Tibial nerve (tissue), 4 donors: ENCODE results near the gene STRIP1. TPM values are rescaled to one million over a fixed set of nuclear protein-coding genes. Genes with fewer than 3 reads are reported as not detected.
A peak's percentile ranks its signal among the peaks of the same experiment; 100 is the strongest.

ENCODE experiments used
- DNase-seq, 2 donors: peaks; one replicate each; pipeline ENCODE4 v3.0.0-alpha.2; 2019; ENCODE audit warnings: low spot score in 2 of 2
- H3K27ac ChIP-seq, 4 donors: fragments of 200-600 bp; sonication (generic) in 3 of 4; one replicate each; pipeline ENCODE4 v1.5.1; 2017 to 2019; ENCODE audit warnings: mild to moderate bottlenecking in 1 of 4
- H3K27me3 ChIP-seq, 2 donors: fragments of 200-600 bp; sonication (generic) in 1 of 2; one replicate each; pipeline versions ENCODE4 v1.5.1 to v1.6.0; 2017 to 2019
- H3K36me3 ChIP-seq, 3 donors: fragments of 200-600 bp; sonication (generic); one replicate each; pipeline ENCODE4 v1.5.1; 2018 to 2019
- H3K4me1 ChIP-seq, 4 donors: fragments of 200-600 bp; sonication (generic) in 3 of 4; one replicate each; pipeline ENCODE4 v1.5.1; 2017 to 2019
- H3K4me3 ChIP-seq, 4 donors: fragments of 200-600 bp; sonication (generic) in 3 of 4; one replicate each; pipeline ENCODE4 v1.5.1; 2017 to 2019; ENCODE audit warnings: mild to moderate bottlenecking in 1 of 4, moderate library complexity in 1 of 4
- H3K9me3 ChIP-seq, 4 donors: fragments of 200-600 bp; sonication (generic) in 3 of 4; one replicate each; pipeline ENCODE4 v1.5.1; 2017 to 2019
- CTCF ChIP-seq, 5 experiments: fragments of 200-600 bp in 3 of 5; fragments of 450-650 bp in 2 of 5; sonication (generic) in 3 of 5; IDR thresholded peaks; one replicate each; pipeline ENCODE4 v1.5.1; 2016 to 2019; ENCODE audit warnings: antibody characterized with exemption in 5 of 5, mild to moderate bottlenecking in 3 of 5, moderate library complexity in 2 of 5
- EP300 ChIP-seq, 2 donors: sonication (generic); formaldehyde crosslinking; IDR thresholded peaks; one replicate each; pipeline ENCODE4 v1.6.1; 2017; ENCODE audit warnings: antibody characterized with exemption in 2 of 2, mild to moderate bottlenecking in 1 of 2
- POLR2A ChIP-seq, 2 donors: fragments of 450-650 bp; IDR thresholded peaks; one replicate each; pipeline ENCODE4 v1.6.1; 2017; ENCODE audit warnings: antibody characterized with exemption in 2 of 2, mild to moderate bottlenecking in 2 of 2, moderate library complexity in 2 of 2
- WGBS, 2 donors: methylation state at CpG; one replicate each; pipeline ENCODE4 v1.1.5; 2018; 5-methylcytosine and 5-hydroxymethylcytosine counted together
- total RNA-seq, 4 donors: library from RNA; depleted of rRNA; stranded (reverse); fragments of >200 nt; gene quantifications; one replicate each; pipeline ENCODE4 v1.1.0, GENCODE V29; 2016

The STRIP1 gene
- total RNA-seq, 4 donors from 2014 or later: 37.7 to 43.5 (median 39.7) TPM

DNA sequence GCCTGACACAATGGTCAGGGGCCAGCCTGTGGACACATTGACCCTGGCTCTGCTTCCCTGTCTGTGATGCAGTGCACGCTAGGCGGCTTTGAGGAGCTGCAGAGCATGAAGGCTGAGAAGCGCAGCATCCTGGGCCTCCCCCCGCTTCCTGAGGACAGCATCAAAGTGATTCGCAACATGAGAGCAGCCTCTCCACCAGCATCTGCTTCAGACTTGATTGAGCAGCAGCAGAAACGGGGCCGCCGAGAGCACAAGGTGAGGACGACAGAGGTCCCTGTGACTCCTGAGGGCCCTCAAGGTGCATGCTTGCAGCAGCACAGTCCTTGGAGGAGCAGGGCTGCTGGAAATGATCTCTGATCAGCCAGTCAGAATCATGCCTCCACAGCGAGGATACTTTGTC is 8.6 kb downstream of the STRIP1 start:
- Histone ChIP-seq H3K4me1 (no peaks in the 10 kb centered on the region), H3K36me3 (peaks cover 0 to 100% (median 60%) of the 10 kb centered on the region in 3 donors), H3K27ac (no peak overlapping the region), H3K4me3 (no peak overlapping the region), H3K9me3 (no peaks in the 10 kb centered on the region), H3K27me3 (no peaks in the 10 kb centered on the region)
- DNase-seq: no peak
- 96 to 97% methylated on average over 10 of the region's 10 CpGs for WGBS, 2 donors
- TF ChIP-seq EP300 (IDR thresholded peaks at IDR 0.05) (no peak), POLR2A (IDR thresholded peaks at IDR 0.05) (no peak), CTCF (IDR thresholded peaks at IDR 0.05) (no peak)

GRCh38 chr1:110047463-110047862 is 13.0 kb downstream of the STRIP1 start:
- H3K27ac ChIP-seq: no peak overlapping the region
- H3K27me3 ChIP-seq: no peaks in the 10 kb centered on the region
- no peak for DNase-seq
- TF ChIP-seq CTCF (IDR thresholded peaks at IDR 0.05) (no peak), EP300 (IDR thresholded peaks at IDR 0.05) (no peak), POLR2A (IDR thresholded peaks at IDR 0.05) (no peak)
- H3K9me3 ChIP-seq: no peaks in the 10 kb centered on the region
- peaks cover 0 to 100% (median 37%) of the 10 kb centered on the region in 3 donors for H3K36me3 ChIP-seq
- peaks cover 0 to 22% (median 10%) of the 10 kb centered on the region in 4 donors for H3K4me1 ChIP-seq
- 73 to 94% methylated on average over 2 to 3 of the region's 3 CpGs for WGBS, 2 donors
- no peak overlapping the region for H3K4me3 ChIP-seq

DNA sequence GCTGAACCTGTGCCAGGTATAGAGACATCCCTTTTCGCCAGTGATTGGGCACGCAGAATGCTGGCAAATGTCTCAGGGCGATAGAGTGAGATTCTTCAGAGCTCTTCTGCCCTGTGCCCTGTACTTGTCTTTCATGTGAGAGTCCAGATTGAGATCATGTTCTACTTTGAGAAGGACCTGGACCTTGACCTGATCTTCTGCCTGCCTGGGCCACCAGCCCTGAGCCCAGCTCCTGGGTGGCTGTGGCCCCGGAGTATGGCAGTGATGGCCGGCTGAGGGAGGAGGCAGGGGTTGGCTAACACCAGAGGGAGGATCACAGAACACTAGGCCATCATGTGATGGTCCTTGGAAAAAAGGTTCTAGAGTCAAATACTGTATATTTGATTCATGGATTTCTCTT is 13.8 kb downstream of the STRIP1 start:
- Histone ChIP-seq H3K27me3 (no peaks in the 10 kb centered on the region), H3K9me3 (no peaks in the 10 kb centered on the region), H3K4me3 (no peak overlapping the region), H3K4me1 (peaks cover 0 to 22% (median 10%) of the 10 kb centered on the region in 4 donors), H3K36me3 (peaks cover 0 to 100% (median 35%) of the 10 kb centered on the region in 3 donors), H3K27ac (peak overlapping the region in 2 of 4 donors; percentile 15 to 32)
- TF ChIP-seq POLR2A (IDR thresholded peaks at IDR 0.05) (no peak), EP300 (IDR thresholded peaks at IDR 0.05) (no peak), CTCF (IDR thresholded peaks at IDR 0.05) (no peak)
- 89 to 97% methylated on average over 5 of the region's 5 CpGs for WGBS, 2 donors
- no peak for DNase-seq

GRCh38 chr1:110048923-110049601 is 14.6 kb downstream of the STRIP1 start:
- WGBS, 2 donors: 55 to 71% methylated on average over 9 of the region's 9 CpGs
- TF ChIP-seq CTCF (IDR thresholded peaks at IDR 0.05) (no peak), POLR2A (IDR thresholded peaks at IDR 0.05) (no peak), EP300 (IDR thresholded peaks at IDR 0.05) (peak in 1 of 2 donors; percentile 23)
- Histone ChIP-seq H3K27me3 (no peaks in the 10 kb centered on the region), H3K27ac (peak overlapping the region in 3 of 4 donors; percentile 32 to 38 (median 38)), H3K4me3 (no peak overlapping the region), H3K4me1 (peaks cover 0 to 22% (median 10%) of the 10 kb centered on the region in 4 donors), H3K36me3 (peaks cover 0 to 100% (median 30%) of the 10 kb centered on the region in 3 donors), H3K9me3 (no peaks in the 10 kb centered on the region)
- no peak for DNase-seq

GRCh38 chr1:110049801-110050601 is 15.6 kb downstream of the STRIP1 start:
- 73 to 82% methylated on average over 10 to 11 of the region's 11 CpGs for WGBS, 2 donors
- peak overlapping the region in 2 of 4 donors; percentile 38 for H3K27ac ChIP-seq

More at GRCh38 chr1:110049801-110050601, 15.6 kb downstream of the STRIP1 start:
- TF ChIP-seq CTCF (IDR thresholded peaks at IDR 0.05) (no peak), POLR2A (IDR thresholded peaks at IDR 0.05) (no peak), EP300 (IDR thresholded peaks at IDR 0.05) (no peak)
- Histone ChIP-seq H3K36me3 (peaks cover 0 to 100% (median 31%) of the 10 kb centered on the region in 3 donors), H3K27me3 (no peaks in the 10 kb centered on the region), H3K9me3 (no peaks in the 10 kb centered on the region), H3K4me1 (peaks cover 0 to 22% (median 10%) of the 10 kb centered on the region in 4 donors), H3K4me3 (no peak overlapping the region)
- DNase-seq: no peak
